SKM-1 (cell line): ENCODE measurements around the gene ZKSCAN1.
"Not testable (repeated sequence)": the region's sequence is repeated elsewhere in the genome, so short reads cannot be mapped to it uniquely, and the experiment has no call there.

Experiments
- DNase-seq: peaks from one replicate; lab custom pipeline; 2025; ENCODE audit not compliant: unreplicated experiment; lab: John Stamatoyannopoulos, UW

The ZKSCAN1 gene

DNA sequence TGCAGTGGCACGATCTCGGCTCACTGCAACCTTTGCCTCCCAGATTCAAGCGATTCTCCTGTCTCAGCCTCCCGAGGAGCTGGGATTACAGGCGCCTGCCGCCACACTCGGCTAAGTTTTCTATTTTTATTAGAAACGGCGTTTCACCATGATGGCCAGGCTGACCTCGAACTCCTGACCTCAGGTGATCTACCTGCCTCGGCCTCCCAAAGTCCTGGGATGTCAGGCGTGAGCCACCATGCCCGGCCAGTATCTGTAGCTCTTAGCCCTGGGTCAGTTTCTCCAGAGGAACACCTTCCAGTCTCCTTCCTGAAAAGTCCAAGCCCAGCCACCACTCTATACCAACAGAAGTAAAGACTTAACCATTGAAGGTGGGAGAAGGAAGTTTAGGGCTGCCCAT is 15.2 kb upstream of the ZKSCAN1 start:
- no peak for DNase-seq

DNA sequence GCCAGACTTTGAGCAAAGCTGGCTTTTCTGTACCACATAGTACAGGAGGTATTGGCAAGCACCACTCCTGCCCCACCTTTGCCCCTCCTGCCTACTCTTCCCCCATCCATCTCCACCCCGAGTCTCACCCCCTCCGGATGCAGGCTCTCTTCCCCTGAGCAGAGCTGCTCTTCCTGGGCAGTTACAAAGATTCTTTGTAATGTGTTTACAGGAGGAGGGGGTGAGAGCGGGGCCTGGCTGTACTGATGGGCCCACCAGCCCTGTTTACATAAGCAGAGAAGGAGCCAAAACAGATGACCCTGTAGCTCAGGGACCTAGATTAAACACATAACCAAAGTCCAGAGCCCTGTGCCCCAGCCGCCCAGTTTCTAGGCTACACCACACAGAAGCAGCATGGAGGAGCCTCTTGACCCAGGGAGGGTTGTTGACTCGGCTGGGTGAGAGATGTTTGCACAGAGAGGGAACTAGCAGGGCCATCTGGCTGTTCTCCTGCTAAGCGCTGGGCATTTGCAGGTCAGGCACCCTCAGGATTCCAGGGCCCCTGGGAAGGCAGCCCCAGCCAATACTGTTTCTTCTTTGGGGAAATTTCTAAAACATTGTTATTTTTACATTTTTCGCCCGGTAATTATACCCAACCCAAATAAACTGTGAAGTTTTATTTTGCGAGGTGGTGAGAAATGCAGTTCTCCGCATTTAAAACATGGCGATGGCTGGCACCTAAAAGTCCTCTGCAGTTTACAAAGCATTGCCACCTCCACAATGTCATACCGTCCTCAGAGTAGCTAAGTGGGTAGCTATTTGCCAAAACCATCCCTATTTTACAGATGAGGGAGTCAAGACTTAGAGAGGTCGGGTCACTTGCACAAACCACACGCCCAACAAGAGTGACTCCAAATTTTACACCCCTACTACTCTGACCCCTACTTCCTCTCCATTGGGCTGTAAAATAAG is 11.4 kb upstream of the ZKSCAN1 start:
- no peak for DNase-seq

DNA sequence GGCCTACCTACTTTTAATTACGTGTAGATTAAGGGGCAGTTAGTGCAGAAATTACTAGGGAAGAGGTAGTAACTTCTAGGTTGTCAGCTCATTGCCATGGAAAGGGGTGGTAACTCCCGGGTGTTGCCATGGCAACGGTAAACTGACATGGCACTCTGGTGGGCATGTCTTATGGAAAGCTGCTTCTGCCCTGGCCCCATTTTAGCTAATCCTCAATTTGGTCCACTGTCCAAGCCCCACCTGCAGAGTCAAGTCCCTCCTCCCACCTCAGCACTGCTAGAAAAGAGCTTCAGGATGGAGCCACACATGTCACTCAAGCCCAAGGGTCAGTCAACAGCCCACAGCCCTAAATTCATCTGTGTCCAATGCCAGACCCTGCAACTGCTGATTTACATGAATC is 7.5 kb upstream of the ZKSCAN1 start:
- no peak for DNase-seq

DNA sequence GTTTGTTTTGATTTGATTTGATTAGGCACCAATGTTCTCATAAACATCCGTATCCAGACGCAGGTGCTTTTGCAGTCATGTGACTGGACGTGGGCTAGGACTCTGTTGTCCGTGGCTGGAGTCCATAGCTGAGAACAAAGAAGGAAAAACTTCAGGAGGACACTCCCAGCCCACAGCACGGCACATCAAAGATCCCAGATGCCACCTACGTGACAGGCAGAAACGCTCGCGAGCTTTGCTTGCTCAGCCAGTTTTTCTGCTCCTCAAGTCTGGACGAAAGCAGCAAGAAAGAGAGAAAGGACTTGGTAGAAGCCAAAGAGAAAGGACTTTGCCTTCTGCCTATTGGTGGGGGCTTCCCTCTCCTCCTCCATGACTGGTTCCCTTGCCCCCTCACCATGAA is 6.9 kb upstream of the ZKSCAN1 start:
- DNase-seq: no peak

DNA sequence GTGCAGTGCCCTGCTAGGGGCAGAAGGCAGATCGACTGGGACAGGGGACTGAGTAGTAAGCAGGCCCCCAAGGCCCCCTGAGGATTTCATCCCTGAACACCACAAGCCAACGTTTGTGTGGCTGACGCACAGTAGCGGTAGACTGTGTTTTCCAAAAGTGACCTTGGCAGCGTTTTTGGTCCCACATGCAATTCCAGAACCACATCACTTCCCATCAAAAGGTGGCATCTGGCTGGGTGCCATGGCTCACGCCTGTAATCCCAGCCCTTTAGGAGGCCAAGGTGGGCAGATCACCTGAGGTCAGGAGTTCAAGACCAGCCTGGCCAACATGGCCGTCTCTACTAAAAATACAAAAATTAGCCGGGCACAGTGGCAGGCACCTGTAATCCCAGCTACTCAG is 5.4 kb upstream of the ZKSCAN1 start:
- not testable (repeated sequence) for DNase-seq

DNA sequence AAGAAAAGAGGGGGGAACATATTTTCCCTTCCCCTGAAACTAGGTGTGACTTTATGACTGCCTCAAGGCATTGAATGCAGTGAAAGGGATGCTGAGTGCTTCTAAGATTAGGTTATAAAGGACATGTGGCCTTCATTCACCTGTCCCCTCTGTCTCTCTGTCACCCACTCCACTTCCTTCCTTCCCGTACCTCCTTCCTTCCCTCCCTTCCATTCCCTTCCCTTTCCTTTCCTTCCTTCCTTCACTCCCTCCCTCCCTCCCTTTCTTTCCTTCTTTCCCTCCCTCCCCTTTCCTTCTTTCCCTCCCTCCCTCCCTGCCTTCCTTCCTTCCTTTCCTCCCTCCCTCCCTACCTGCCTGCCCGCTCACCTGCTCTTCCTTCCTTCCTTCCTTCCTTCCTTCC is 4.5 kb upstream of the ZKSCAN1 start:
- DNase-seq: no peak

DNA sequence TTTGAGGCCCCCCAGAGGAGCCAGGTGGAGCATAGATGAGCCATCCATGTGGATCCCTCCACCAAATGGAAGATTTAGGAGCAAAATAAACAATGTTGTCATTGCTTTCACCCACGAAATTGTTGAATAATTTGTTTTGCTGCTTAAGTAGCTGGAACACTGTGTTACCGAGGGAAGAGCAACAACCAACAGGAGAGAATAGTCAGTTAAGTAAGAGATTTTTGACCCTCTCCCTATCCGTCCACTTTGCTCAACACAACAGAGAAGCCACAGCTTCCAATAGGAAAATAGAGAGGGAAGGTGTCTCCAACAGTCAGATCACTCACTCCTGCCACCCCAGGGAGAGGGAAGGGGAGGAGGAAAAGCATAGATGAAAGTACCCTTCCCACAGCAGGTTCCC is 3.9 kb upstream of the ZKSCAN1 start:
- no peak for DNase-seq

DNA sequence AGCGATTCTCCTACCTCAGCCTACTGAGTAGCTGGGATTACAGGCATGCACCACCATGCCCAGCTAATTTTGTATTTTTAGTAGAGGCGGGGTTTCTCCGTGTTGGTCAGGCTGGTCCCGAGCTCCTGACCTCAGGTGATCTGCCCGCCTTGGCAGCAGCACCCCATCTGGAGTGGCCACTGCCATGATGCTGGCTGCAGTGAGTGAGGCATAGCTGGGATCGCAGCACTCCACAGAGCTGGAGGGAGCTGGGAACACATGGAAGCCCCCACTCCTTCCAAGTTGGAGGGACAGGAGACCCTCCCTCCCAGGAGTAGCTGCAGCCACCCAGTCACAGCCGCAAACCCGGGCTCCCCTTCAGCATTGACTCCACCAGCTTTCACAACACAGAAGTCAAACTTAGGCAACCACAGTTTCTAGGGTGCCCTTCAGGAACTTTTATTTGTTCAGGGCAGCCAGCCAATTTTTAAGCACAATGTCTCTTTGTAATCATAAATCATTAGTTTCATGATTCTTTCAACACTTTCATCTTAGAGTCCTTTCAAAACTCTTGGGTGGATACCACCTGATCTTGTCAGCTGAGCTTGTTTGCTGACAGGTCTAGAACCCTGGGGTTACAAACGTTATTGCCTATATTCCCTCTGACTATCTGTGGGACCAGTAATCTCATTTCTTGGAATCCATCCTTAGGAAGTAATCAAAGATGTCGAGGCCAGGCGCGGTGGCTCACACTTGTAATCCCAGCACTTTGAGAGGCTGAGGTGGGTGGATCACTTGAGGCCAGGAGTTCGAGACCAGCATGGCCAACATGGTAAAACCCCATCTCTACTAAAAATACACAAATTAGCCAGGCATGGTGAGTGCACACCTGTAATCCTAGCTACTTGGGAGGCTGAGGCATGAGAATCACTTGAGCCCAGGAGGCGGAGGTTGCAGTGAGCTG is 2.7 kb upstream of the ZKSCAN1 start:
- not testable (repeated sequence) for DNase-seq

DNA sequence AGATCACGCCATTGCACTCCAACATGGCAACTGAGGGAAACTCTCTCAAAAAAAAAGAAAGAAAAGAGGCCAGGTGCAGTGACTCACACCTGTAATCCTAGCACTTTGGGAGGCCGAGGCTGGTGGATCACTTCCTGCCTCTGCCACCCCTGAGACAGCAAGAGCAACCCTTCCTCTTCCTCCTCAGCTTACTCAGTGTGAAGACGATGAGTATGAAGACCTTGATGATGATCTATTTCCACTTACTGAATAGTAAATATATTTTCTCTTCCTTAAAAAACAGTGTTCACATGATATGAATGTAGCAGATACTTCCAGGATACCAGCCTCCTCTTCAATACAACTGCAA is 2.1 kb upstream of the ZKSCAN1 start:
- DNase-seq: no peak

DNA sequence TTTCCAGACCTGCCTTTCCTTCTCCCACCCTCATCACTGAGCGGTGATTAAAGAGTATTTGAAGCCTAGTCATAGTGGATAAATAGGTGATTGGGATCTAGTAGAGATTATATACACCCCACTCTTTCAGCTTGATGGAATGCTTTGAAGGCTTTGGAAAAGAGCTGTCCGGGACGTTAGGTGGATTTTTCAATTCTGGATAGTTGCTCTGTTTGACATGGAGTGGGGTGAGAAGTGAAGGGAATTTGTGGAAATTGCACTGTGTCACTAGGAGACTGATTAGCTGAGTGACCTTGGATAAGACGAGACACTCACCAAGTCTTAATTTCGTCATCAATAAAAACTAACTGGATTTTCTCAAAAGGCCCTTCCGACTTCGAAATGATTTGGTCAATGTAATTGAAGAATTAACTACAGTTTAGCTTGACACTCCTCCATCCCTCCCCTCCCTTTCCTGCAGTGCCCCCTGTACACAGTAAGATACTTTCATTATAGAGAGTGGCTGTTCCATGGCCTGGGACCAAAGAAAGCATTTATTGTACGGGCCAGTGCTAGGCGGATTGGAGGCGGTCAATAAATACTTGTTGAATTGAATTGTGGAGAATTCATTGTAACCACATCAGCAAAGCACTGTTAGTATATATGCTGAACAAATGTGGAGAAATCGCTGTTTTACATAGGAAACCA is 962 bp downstream of the ZKSCAN1 start:
- DNase-seq: no peak

DNA sequence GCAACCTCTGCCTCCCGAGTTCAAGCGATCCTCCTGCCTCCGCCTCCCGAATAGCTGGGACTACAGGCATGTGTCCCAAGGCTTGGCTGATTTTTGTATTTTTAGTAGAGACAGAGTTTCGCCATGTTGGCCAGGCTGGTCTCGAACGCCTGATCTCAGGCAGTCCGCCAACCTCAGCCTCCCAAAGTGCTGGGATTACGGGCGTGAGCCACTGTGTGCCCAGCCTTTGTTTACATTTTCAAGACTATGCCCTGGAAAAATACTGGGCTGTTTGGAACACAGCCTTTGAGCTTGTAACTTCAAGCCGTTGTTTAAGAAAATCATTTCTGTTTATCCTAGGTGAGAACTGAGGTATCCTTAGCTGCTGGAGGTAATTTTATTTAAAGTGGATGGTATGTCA is 1.9 kb downstream of the ZKSCAN1 start:
- no peak for DNase-seq

DNA sequence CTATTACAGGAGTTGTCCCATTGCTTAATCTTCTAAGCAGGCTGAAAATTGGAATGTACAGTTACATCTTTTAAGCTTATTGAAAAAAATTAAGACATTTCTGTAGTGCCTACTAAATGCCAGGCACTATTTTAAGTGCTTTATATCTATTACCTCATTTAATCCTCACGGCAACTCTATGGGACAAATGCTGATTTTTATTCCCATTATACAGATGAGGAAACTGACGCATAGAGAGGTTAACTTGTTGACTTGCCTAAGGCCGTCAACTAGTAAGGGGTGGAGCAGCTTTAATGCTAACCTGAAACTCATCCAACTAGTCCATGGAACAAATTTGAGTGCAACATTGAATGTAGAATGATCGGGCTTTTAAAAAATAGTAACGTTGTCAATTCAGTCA is 2.5 kb downstream of the ZKSCAN1 start:
- DNase-seq: no peak

DNA sequence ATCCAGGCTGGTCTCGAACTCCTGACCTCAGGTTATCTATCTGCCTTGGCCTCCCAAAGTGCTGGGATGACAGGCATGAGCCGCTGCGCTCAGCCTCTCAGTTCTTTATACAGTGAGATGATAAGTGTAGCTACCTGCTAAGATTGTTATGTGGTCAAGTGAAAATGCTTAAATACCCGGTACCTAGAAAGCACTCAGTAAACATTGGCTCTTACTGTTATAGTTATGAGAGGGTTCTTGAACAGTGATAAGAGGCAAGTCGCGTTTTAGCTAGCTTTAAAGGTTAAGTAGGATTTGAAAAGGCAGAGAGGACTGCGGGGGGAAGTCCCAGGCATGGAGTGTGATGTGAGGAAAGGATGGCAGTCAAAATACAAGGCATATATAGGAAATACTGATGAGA is 4.5 kb downstream of the ZKSCAN1 start:
- no peak for DNase-seq

DNA sequence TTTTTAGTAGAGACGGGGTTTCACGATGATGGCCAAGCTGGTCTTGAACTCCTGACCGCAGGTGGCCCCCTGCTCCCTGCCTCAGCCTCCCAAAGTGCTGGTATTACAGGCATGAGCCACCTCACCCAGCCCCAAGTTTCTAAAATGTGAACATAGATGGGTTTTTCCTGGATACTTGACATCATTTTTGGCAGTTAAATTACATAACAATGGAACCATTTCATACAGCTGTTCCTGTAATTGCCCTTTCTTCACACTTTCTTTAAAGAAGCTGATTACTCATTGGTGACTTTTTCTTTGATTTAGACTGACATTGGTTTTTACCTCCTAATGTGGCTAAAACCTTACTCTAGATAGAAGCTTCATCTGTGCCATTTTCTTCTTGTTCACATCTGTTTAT is 5.9 kb downstream of the ZKSCAN1 start:
- DNase-seq: no peak

DNA sequence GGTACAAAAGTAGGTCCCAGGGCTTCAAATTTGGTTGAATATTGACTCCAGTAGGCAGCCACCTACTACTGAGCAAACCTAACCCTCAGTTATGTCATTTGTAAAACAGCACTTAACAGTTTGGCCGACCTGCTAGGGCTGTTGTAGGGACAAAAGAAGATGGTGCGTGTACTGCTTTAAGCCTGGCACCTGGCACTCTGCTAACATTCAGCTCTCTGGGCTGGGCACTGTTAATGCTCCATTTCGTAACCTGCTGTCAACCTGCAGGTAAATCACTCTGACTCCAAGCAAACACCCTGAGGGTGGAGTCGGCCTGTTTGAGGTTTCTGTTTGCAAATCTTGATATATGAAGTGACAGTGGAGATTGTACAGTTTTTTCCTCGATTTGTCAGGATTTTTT is 7.2 kb downstream of the ZKSCAN1 start:
- DNase-seq: no peak

DNA sequence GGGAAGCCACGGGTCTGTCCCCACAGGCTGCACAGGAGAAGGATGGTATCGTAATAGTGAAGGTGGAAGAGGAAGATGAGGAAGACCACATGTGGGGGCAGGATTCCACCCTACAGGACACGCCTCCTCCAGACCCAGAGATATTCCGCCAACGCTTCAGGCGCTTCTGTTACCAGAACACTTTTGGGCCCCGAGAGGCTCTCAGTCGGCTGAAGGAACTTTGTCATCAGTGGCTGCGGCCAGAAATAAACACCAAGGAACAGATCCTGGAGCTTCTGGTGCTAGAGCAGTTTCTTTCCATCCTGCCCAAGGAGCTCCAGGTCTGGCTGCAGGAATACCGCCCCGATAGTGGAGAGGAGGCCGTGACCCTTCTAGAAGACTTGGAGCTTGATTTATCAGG is 8.1 kb downstream of the ZKSCAN1 start:
- no peak for DNase-seq

DNA sequence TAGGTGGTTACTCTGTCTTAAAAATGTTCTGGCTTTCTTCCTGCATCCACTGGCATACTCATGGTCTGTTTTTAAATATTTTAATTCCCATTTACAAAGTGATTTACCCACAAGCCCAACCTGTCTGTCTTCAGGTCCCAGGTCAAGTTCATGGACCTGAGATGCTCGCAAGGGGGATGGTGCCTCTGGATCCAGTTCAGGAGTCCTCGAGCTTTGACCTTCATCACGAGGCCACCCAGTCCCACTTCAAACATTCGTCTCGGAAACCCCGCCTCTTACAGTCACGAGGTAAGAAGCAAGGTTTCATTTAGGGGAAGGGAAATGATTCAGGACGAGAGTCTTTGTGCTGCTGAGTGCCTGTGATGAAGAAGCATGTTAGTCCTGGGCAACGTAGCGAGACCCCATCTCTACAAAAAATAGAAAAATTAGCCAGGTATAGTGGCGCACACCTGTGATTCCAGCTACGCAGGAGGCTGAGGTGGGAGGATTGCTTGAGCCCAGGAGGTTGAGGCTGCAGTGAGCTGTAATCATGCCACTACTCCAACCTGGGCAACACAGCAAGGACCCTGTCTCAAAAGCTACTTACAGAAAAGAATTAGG is 8.7 kb downstream of the ZKSCAN1 start:
- DNase-seq: no peak

DNA sequence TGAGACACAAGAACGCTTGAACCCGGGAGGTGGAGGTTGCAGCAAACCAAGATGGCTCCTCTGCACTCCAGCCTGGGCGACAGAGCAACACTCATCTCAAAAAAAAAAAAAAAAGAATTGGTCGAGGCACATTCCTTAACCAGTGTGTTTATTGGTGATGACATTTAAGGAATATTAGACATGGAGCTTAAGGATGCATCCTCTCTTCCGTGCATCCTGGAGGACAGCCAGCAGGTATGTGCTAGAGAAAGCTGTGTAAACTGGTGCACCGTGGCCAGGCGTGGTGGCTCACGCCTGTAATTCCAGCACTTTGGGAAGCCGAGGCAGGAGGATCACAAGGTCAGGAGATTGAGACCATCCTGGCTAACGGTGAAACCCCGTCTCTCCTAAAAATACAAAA is 11.8 kb downstream of the ZKSCAN1 start:
- DNase-seq: no peak

DNA sequence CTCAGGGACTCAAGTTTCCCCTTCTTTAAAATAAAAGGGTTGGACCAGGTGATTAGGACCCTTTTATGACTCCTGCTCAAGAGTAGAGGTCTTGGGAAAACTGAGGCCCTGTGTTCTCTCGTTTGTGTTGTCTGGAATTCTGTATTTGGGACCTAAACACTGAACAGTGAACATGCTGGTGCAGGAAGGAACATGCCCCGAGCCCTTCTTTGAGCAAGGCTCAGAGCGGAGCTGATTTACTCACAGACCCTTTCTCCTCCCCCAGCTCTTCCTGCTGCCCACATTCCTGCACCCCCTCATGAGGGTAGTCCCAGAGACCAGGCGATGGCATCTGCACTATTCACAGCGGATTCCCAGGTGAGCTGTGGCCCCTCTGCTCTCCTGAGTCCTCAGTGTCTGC is 14.2 kb downstream of the ZKSCAN1 start:
- DNase-seq: no peak

DNA sequence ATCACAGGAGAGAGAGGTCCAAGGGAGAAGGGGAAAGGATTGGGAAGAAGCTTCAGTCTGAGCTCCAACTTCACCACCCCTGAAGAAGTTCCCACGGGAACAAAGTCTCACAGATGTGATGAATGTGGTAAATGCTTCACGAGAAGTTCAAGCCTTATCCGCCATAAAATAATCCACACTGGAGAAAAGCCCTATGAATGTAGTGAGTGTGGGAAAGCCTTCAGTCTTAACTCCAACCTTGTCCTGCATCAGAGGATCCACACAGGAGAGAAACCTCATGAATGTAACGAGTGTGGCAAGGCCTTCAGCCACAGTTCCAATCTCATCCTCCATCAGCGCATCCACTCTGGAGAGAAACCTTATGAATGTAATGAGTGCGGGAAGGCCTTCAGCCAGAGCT is 18.1 kb downstream of the ZKSCAN1 start:
- no peak for DNase-seq

DNA sequence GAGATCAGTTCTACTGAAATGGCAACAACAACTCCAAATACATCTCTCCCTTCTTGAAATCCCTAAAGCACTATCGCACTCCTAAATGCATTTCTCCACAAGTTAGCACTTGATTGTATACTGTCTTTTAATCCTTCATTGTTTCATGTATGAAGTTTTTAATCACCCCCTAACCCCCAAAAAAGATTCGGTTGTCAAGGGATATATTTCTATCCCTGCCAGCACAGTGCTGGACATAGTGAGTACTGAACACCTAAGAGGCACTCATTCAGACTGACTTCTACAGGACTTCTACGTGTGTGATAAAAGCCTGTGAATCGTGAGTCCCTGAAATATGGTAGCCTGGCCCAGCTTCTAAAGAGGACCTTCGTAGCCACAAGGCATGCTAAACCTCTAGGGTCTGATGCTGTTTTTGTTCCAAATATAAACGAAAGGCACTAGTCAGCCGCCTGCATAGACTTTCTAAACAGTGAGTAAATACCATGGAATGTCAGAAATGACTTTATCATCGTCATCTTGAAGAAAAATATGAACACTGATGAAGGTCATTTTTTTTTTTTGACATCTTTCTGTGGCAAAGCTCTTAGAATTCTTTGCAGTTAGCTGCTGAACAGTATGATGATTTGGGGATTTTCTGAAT is 19.6 kb downstream of the ZKSCAN1 start:
- DNase-seq: no peak
